Heart right ventricle (tissue), 16 donors: ENCODE results near the gene PLEKHA8. TPM values are rescaled to one million over a fixed set of nuclear protein-coding genes. Genes with fewer than 3 reads are reported as not detected.
A peak's percentile ranks its signal among the peaks of the same experiment; 100 is the strongest.

Source experiments
- ATAC-seq, 8 donors: fragments of 200-7000 bp; cut with Tn5 transposase; one replicate each; pipeline ENCODE4 v1.9.1; 2020; ENCODE audit warnings: mild to moderate bottlenecking in 8 of 8, moderate library complexity in 8 of 8, moderate number of reproducible peaks in 1 of 8
- DNase-seq, 2 donors: peaks; one replicate each; pipeline ENCODE4 v3.0.0-alpha.2; 2020
- H3K27ac ChIP-seq, 10 donors: fragments of 200-600 bp; sonication (generic) in 2 of 10; one replicate each; pipeline versions ENCODE4 v1.5.0 to v1.8.0; 2020 to 2022; ENCODE audit warnings: mild to moderate bottlenecking in 3 of 10
- H3K27me3 ChIP-seq, 7 donors: fragments of 200-600 bp; one replicate each; pipeline ENCODE4 v1.8.0; 2021 to 2022; ENCODE audit warnings: mild to moderate bottlenecking in 2 of 7
- H3K36me3 ChIP-seq, 9 donors: fragments of 200-600 bp; sonication (generic) in 1 of 9; one replicate each; pipeline versions ENCODE4 v1.5.0 to v1.8.0; 2020 to 2022; ENCODE audit warnings: mild to moderate bottlenecking in 2 of 9
- H3K4me1 ChIP-seq, 9 donors: fragments of 200-600 bp; sonication (generic) in 1 of 9; one replicate each; pipeline versions ENCODE4 v1.5.0 to v1.8.0; 2020 to 2022; ENCODE audit warnings: mild to moderate bottlenecking in 4 of 9
- H3K4me3 ChIP-seq, 10 donors: fragments of 200-600 bp; sonication (generic) in 2 of 10; one replicate each; pipeline versions ENCODE4 v1.5.0 to v1.8.0; 2020 to 2022; ENCODE audit warnings: mild to moderate bottlenecking in 7 of 10, moderate library complexity in 2 of 10
- H3K9me3 ChIP-seq, 11 donors: fragments of 200-600 bp in 10 of 11; sonication (generic) in 2 of 11; one replicate each; pipeline versions ENCODE4 v1.5.0 to v1.8.0; 2013 to 2022; ENCODE audit warnings: mild to moderate bottlenecking in 2 of 11, control low read depth in 1 of 11, moderate library complexity in 1 of 11
- CTCF ChIP-seq, 9 donors: fragments of 200-600 bp; sonication (generic) in 2 of 9; IDR thresholded peaks; one replicate each; pipeline versions ENCODE4 v1.5.0 to v1.8.0; 2021 to 2022; ENCODE audit warnings: antibody characterized with exemption in 9 of 9, mild to moderate bottlenecking in 5 of 9, moderate library complexity in 1 of 9
- WGBS, 2 donors: extraction: QIAGEN DNeasy Blood & Tissue Kit; methylation state at CpG; one replicate each; pipeline ENCODE4 v1.1.7; 2013; ENCODE audit warnings: inconsistent platforms in 1 of 2; 5-methylcytosine and 5-hydroxymethylcytosine counted together
- intact Hi-C, 10 donors: fragments of 100-400 bp; cut with DNase I; formaldehyde crosslinking; loops; one replicate each; pipeline versions ENCODE4 v1.11.1 to v1.14.2; 2022
- polyA plus RNA-seq, 2 donors: library from polyadenylated mRNA; stranded (reverse); fragments of 200-250 nt; gene quantifications; one replicate each; pipeline ENCODE4 v1.2.3, GENCODE V29; 2013
- total RNA-seq, 10 donors: library from RNA; stranded (reverse); fragmentation: NEBNext Ultra II Directional in 3 of 10; extraction: Animal tissue kit (Norgen Biotek cat#: 25700) in 3 of 10; gene quantifications; one replicate each; pipeline versions ENCODE4 v1.2.1 to v1.2.4, GENCODE V29; 2021 to 2023
- donor health status: Arrhythmogenic right ventricular cardiomyopathy.
- donor health status: ischemic (EF 13 %, LVEDD 7.1; RV severe dilation, severe dysfunction).
- donor health status: healthy with polysubstance abuse.
- donor health status: DM: no; HTN: yes; CAD: no.
- donor health status: DM: no; HTN: no; CAD: no.
- donor health status: ischemic (EF 25% LVEDD 6.9; RV normal size, moderate dysfunction).
- donor health status: ischemic (EF 25% LVEDD 5.7; RV mildly dilated, moderate dysfunction).
- donor health status: healthy.
- donor health status: DM: yes; HTN: yes; CAD: no.
- donor health status: Ischemic cardiomyopathy.
- donor health status: ischemic (EF 35%, LVEDD 5.7; RV mildly dilated, moderate dysfunction).
- donor health status: nonischemic (EF 11% LVEDD 7.7; RV severe dilation, severe dysfunction).
- donor health status: DM: yes; HTN: yes; CAD: no.
- donor health status: PGD.
- donor health status: ischemic (EF 29% LVEDD 5.4; RV normal size, mild dysfunction).
- donor health status: nonischemic (EF 23%, LVEDD 6.1; RV moderate dilation, normal function).

PLEKHA8 gene
- total and polyA plus RNA-seq, 12 donors, result 1.8 to 6.0 (median 4.0) TPM

DNA sequence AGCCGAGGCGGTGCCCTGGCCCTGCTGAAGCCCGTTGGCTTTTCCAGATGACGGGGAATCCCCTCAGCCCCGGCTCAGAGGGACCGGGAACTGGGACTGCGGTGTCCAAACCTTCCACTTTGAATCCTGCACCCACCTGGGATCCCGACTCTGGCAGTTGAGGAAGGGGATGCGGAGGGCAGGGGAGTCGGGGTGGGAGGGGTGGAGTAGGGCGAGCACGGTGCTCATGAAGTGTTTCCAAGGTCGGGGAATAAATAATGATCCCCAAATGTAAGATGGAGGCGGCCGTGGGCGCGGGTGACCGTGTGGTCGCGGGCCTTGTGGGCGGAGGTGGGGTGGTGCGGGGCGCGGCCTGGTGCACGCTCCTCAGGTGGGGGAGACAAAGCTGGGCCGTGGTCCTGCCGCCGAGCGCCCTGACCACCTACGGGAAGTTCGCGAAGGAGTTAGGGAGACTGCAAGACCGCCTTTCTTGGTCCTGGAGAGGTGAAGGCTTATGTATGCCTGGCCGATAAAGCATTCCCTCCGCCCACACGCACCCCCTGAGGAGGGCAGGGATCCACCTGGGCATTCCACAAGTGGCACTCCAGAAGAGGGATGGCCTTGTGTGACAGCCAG, 108.0 kb downstream of the PLEKHA8 start:
- intact Hi-C loops, result no loop called here
- Histone ChIP-seq H3K27me3 (no peaks in the 10 kb centered on the region), H3K36me3 (no peaks in the 10 kb centered on the region), H3K9me3 (no peaks in the 10 kb centered on the region), H3K27ac (peak overlapping the region in 9 of 10 donors; percentile 87 to 95 (median 93)), H3K4me3 (peak overlapping the region; percentile 68 to 99 (median 94)), H3K4me1 (peaks cover 0 to 46% (median 18%) of the 10 kb centered on the region in 9 donors)
- peak in 4 of 8 donors; percentile 1 to 15 (median 3) for ATAC-seq
- DNase-seq, result no peak
- WGBS, 2 donors, result 18 to 25% methylated on average over 36 of the region's 36 CpGs
- TF ChIP-seq CTCF (IDR thresholded peaks at IDR 0.05), result no peak

DNA sequence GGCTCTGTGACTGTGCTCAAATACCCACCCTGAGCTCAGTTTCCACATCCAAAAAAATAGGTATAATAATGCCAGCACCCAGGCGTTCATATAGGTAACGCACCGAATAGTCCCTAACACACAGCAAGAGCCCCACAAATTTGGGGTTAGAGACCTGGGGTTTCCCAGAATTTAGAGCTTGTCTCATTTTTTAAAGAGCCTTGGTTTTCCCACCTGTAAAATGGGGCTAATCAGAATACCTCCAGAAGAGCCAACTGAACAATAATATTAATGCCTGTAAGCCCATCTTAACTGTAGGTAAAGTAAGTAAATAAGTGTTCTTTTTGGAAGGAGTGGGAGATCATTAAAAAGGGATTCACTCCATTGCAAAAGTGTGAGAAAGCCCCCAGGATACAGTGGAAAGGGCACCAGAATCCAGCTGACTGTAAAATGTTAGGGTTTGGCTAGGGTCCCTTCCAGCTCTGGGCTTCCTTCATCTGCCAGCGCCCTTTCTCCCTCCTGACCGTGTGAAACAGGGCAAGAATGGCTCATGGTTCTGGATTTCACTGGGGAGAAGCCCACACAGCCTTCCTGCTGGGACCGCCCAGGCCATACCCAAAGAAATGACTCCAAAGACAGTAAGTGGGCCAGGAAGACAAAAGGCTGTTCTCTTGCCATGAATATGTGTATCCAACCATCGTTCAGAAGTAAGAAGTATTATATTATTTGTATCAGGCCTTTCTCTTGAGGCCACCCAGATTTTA, 108.7 kb downstream of the PLEKHA8 start:
- Histone ChIP-seq H3K4me3 (peak overlapping the region in 7 of 10 donors; percentile 74 to 99 (median 95)), H3K36me3 (no peaks in the 10 kb centered on the region), H3K4me1 (peaks cover 0 to 53% (median 21%) of the 10 kb centered on the region in 9 donors), H3K9me3 (no peaks in the 10 kb centered on the region), H3K27me3 (no peaks in the 10 kb centered on the region), H3K27ac (peak overlapping the region in 3 of 10 donors; percentile 88 to 95 (median 94))
- no peak for TF ChIP-seq CTCF (IDR thresholded peaks at IDR 0.05)
- DNase-seq (no peak), ATAC-seq (no peak)
- 80 to 86% methylated on average over 7 of the region's 7 CpGs for WGBS, 2 donors
- intact Hi-C loops, result no loop called here

- no peaks in the 10 kb centered on the region for H3K9me3 ChIP-seq
- no peaks in the 10 kb centered on the region for H3K27me3 ChIP-seq
- no peaks in the 10 kb centered on the region for H3K36me3 ChIP-seq
- 59 to 63% methylated on average over 4 of the region's 4 CpGs for WGBS, 2 donors
- ATAC-seq (no peak), DNase-seq (no peak)
- H3K27ac ChIP-seq, result no peak overlapping the region
- no peak for TF ChIP-seq CTCF (IDR thresholded peaks at IDR 0.05)
- H3K4me3 ChIP-seq, result no peak overlapping the region
- H3K4me1 ChIP-seq, result peaks cover 0 to 65% (median 32%) of the 10 kb centered on the region in 9 donors
- intact Hi-C loops, result no loop called here
These were observed 111.7 kb downstream of the PLEKHA8 start for GRCh38 chr7:30139836-30140384.

DNA sequence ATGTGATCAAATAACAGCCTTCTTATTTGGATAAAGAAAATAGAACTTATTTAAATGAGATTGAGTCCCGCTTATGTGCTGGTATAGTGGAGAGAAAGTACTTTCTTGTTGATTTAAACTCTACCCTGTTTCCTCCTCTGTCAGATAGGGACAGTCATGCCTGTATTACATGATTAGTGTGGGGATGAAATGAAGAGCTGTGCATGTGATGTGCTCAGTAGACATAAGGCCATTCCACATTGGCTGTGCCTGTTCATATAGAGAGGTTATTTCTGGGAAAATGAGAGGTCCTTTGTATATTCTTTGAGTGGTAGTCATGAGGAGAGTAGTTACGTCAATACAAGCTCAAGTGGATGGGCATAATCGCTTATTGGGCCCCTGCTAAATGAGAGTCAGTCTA, 112.2 kb downstream of the PLEKHA8 start:
- no peak for DNase-seq
- intact Hi-C loops, result no loop called here
- ATAC-seq, result no peak
- no peak overlapping the region for H3K4me3 ChIP-seq
- 97 to 99% methylated on average over 3 of the region's 3 CpGs for WGBS, 2 donors
- H3K9me3 ChIP-seq, result no peaks in the 10 kb centered on the region
- H3K27ac ChIP-seq, result no peak overlapping the region
- no peaks in the 10 kb centered on the region for H3K36me3 ChIP-seq
- no peak for TF ChIP-seq CTCF (IDR thresholded peaks at IDR 0.05)
- H3K27me3 ChIP-seq, result no peaks in the 10 kb centered on the region
- peaks cover 0 to 68% (median 32%) of the 10 kb centered on the region in 9 donors for H3K4me1 ChIP-seq
